MM.1S (cell line): ENCODE data around the gene CTNNBL1.

Source experiments
- EZH2 ChIP-seq: fragments of 300-600 bp; sonication (generic); optimal IDR thresholded peaks from 2 replicates; pipeline ENCODE3; 2017; ENCODE audit warnings: low read depth, mild to moderate bottlenecking, antibody characterized with exemption, low read length, mixed read lengths
- EZH2phosphoT487 ChIP-seq: fragments of 300-600 bp; sonication (generic); IDR thresholded peaks from 2 replicates; pipeline ENCODE4 v1.6.1; 2018; ENCODE audit warnings: antibody characterized with exemption, low read length
- TF ChIP-seq, protein P1 (sequence below): fragments of 300-600 bp; sonication (generic); IDR thresholded peaks from 2 replicates; pipeline ENCODE4 v1.5.1; 2016; ENCODE audit warnings: antibody characterized with exemption, low read length, mixed read lengths

GRCh38 chr20:37807471-37808232 lies 113.8 kb downstream of the CTNNBL1 start:
- TF ChIP-seq, protein P1, sequence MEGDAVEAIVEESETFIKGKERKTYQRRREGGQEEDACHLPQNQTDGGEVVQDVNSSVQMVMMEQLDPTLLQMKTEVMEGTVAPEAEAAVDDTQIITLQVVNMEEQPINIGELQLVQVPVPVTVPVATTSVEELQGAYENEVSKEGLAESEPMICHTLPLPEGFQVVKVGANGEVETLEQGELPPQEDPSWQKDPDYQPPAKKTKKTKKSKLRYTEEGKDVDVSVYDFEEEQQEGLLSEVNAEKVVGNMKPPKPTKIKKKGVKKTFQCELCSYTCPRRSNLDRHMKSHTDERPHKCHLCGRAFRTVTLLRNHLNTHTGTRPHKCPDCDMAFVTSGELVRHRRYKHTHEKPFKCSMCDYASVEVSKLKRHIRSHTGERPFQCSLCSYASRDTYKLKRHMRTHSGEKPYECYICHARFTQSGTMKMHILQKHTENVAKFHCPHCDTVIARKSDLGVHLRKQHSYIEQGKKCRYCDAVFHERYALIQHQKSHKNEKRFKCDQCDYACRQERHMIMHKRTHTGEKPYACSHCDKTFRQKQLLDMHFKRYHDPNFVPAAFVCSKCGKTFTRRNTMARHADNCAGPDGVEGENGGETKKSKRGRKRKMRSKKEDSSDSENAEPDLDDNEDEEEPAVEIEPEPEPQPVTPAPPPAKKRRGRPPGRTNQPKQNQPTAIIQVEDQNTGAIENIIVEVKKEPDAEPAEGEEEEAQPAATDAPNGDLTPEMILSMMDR = no peak
- no peak for TF ChIP-seq EZH2
- no peak for TF ChIP-seq EZH2phosphoT487
